Measurements from ENCODE around the gene DOCK10. TPM values are rescaled to one million over a fixed set of nuclear protein-coding genes. Genes with fewer than 3 reads are reported as not detected.
A peak's percentile ranks its signal among the peaks of the same experiment; 100 is the strongest.

The DOCK10 gene
- total and polyA plus RNA-seq, 2 donors (not counting 1 experiment from before 2014, with no cell fraction given), result 20.8 to 26.3 TPM

- Histone ChIP-seq H3K27ac (ENCODE audit: insufficient read depth, low read length) (peak overlapping the region; percentile 40), H3K4me1 (ENCODE audit: control insufficient read depth, extremely low read depth, insufficient read depth, low read length) (peaks cover 27% of the 10 kb centered on the region), H3K9me3 (ENCODE audit: control insufficient read depth, insufficient read depth, low read depth, low read length) (no peaks in the 10 kb centered on the region), H3K27me3 (ENCODE audit: control insufficient read depth, insufficient read depth, low read length) (no peaks in the 10 kb centered on the region), H4K20me1 (ENCODE audit: control insufficient read depth, extremely low read depth, insufficient read depth, low read length) (no peaks in the 10 kb centered on the region), H3K79me2 (ENCODE audit: control insufficient read depth, insufficient read depth, low read length) (no peaks in the 10 kb centered on the region), H2AFZ (ENCODE audit: low read length) (no peak overlapping the region), H3K4me3 (replicated peaks in 1 of 4; ENCODE audit: control extremely low read depth in 1 of 4, insufficient read depth in 1 of 4, low read depth in 3 of 4, low read length in 4 of 4) (no peak overlapping the region), H3K9ac (ENCODE audit: insufficient read depth, low read length) (no peak overlapping the region), H3K36me3 (ENCODE audit: control insufficient read depth, insufficient read depth, low read length) (no peaks in the 10 kb centered on the region), H3K4me2 (ENCODE audit: extremely low read depth, insufficient read depth, low read length) (peak overlapping the region; percentile 18)
- TF ChIP-seq EZH2 (IDR thresholded peaks at IDR 0.05; ENCODE audit: low read length, missing control alignments), result no peak
- TF ChIP-seq CTCF (conservative IDR thresholded peaks at IDR 0.05 in 1 of 2, IDR thresholded peaks at IDR 0.05 in 1 of 2; ENCODE audit: low read depth in 1 of 2, low read length in 2 of 2), result no peak
- DNase-seq (ENCODE audit: low read depth in 2 of 2), result peak; percentile 80 to 87
These were observed 156.3 kb downstream of the DOCK10 start for GRCh38 chr2:224885836-224886547.

GRCh38 chr2:224885291-224885690 lies 157.0 kb downstream of the DOCK10 start:
- no peak for DNase-seq (ENCODE audit: low read depth in 2 of 2)
- Histone ChIP-seq H3K4me1 (ENCODE audit: control insufficient read depth, extremely low read depth, insufficient read depth, low read length) (peaks cover 27% of the 10 kb centered on the region), H3K9ac (ENCODE audit: insufficient read depth, low read length) (no peak overlapping the region), H3K4me3 (replicated peaks in 1 of 4; ENCODE audit: control extremely low read depth in 1 of 4, insufficient read depth in 1 of 4, low read depth in 3 of 4, low read length in 4 of 4) (no peak overlapping the region), H2AFZ (ENCODE audit: low read length) (no peak overlapping the region), H3K4me2 (ENCODE audit: extremely low read depth, insufficient read depth, low read length) (no peak overlapping the region), H3K9me3 (ENCODE audit: control insufficient read depth, insufficient read depth, low read depth, low read length) (no peaks in the 10 kb centered on the region), H4K20me1 (ENCODE audit: control insufficient read depth, extremely low read depth, insufficient read depth, low read length) (no peaks in the 10 kb centered on the region), H3K79me2 (ENCODE audit: control insufficient read depth, insufficient read depth, low read length) (no peaks in the 10 kb centered on the region), H3K27me3 (ENCODE audit: control insufficient read depth, insufficient read depth, low read length) (no peaks in the 10 kb centered on the region), H3K36me3 (ENCODE audit: control insufficient read depth, insufficient read depth, low read length) (no peaks in the 10 kb centered on the region), H3K27ac (ENCODE audit: insufficient read depth, low read length) (no peak overlapping the region)
- TF ChIP-seq EZH2 (IDR thresholded peaks at IDR 0.05; ENCODE audit: low read length, missing control alignments), result no peak
- TF ChIP-seq CTCF (conservative IDR thresholded peaks at IDR 0.05 in 1 of 2, IDR thresholded peaks at IDR 0.05 in 1 of 2; ENCODE audit: low read depth in 1 of 2, low read length in 2 of 2), result no peak

- H3K4me3 ChIP-seq (replicated peaks in 1 of 4; ENCODE audit: control extremely low read depth in 1 of 4, insufficient read depth in 1 of 4, low read depth in 3 of 4, low read length in 4 of 4), result no peak overlapping the region
- no peak overlapping the region for H3K4me2 ChIP-seq (ENCODE audit: extremely low read depth, insufficient read depth, low read length)
- no peaks in the 10 kb centered on the region for H3K27me3 ChIP-seq (ENCODE audit: control insufficient read depth, insufficient read depth, low read length)
- no peaks in the 10 kb centered on the region for H3K9me3 ChIP-seq (ENCODE audit: control insufficient read depth, insufficient read depth, low read depth, low read length)
- no peaks in the 10 kb centered on the region for H3K36me3 ChIP-seq (ENCODE audit: control insufficient read depth, insufficient read depth, low read length)
- H2AFZ ChIP-seq (ENCODE audit: low read length), result no peak overlapping the region
- no peaks in the 10 kb centered on the region for H3K79me2 ChIP-seq (ENCODE audit: control insufficient read depth, insufficient read depth, low read length)
- H3K9ac ChIP-seq (ENCODE audit: insufficient read depth, low read length), result no peak overlapping the region
- peaks cover 27% of the 10 kb centered on the region for H3K4me1 ChIP-seq (ENCODE audit: control insufficient read depth, extremely low read depth, insufficient read depth, low read length)
- no peak overlapping the region for H3K27ac ChIP-seq (ENCODE audit: insufficient read depth, low read length)
- TF ChIP-seq EZH2 (IDR thresholded peaks at IDR 0.05; ENCODE audit: low read length, missing control alignments), result no peak
- TF ChIP-seq CTCF (conservative IDR thresholded peaks at IDR 0.05 in 1 of 2, IDR thresholded peaks at IDR 0.05 in 1 of 2; ENCODE audit: low read depth in 1 of 2, low read length in 2 of 2), result no peak
- peak; percentile 46 to 82 for DNase-seq (ENCODE audit: low read depth in 2 of 2)
- H4K20me1 ChIP-seq (ENCODE audit: control insufficient read depth, extremely low read depth, insufficient read depth, low read length), result no peaks in the 10 kb centered on the region
These were observed 158.1 kb downstream of the DOCK10 start for GRCh38 chr2:224884188-224884587.
